NT2/D1 (cell line): ENCODE data around the gene KIAA0319L.

Source experiments
- SUZ12 ChIP-seq: IDR thresholded peaks from 2 replicates; pipeline ENCODE4 v1.6.1; 2011; ENCODE audit not compliant: insufficient read length, insufficient read depth; ENCODE audit errors: extremely low read depth
- YY1 ChIP-seq: IDR thresholded peaks from 2 replicates; pipeline ENCODE4 v1.6.1; 2011; ENCODE audit not compliant: insufficient read length, insufficient read depth
- ZNF274 ChIP-seq: IDR thresholded peaks from 2 replicates; pipeline ENCODE4 v1.6.1; 2011; ENCODE audit warnings: mild to moderate bottlenecking, low read depth, low read length

DNA sequence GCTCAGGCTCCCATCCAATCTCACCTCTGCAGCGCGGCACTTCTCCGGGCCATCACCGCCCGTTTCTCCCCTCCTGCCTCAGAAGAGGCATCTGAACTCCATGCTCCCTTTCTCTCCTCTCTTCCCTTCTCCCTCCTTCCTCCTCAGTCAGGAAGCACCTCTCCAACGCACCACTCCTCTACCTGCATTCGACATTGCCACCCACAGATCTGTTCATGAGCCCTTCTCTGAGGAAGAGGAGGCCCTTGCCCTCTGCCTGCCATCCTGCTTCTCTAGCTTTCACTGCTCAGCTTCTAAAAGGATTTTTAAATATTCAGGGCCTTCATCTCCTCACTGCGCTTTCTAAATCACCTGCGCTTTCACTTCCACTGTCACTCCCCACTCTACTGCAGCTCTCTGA is 120.0 kb downstream of the KIAA0319L start:
- TF ChIP-seq YY1 (no peak), SUZ12 (no peak), ZNF274 (no peak)
